ENCODE data around the gene ABLIM1.

Gene ABLIM1

DNA sequence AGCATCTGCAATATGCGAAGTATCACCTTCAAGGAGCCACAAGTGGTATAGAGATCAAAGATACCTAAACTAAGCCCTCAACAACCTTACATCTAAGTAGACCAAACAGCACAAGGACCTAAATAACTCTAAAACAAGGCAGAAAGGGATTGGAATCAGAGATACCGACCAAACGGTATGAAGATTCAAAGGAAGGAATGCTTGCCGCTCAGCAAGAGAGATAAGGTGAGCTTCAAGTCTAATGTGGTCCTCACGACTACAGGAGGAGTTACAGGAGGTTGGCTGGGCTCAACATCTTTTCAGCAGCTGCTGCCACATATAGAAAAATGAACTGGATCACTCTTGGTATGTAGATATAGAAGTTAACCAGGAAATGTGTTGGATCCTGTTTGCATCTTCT is 11.6 kb downstream of the ABLIM1 start:
- DNase-seq (ENCODE audit: low read depth): no peak

DNA sequence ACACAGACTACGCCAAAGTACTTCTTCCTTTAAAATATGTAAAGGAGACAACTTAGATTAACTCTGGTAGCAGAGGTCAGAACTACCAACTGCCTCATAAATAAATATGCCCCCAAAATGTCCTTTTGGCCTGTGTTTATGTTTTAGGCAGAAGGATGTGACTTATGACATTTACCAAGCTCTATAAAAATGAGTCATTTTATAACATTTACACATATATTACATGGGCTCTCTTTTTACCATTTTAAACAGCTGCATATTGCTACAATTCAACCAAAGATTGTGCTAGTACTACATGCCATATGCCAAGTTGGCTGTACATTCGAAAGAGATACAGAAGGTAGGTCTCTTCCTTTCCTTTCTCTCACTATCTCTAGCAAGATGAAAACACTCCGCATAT is 12.4 kb downstream of the ABLIM1 start:
- no peak for DNase-seq (ENCODE audit: low read depth)

DNA sequence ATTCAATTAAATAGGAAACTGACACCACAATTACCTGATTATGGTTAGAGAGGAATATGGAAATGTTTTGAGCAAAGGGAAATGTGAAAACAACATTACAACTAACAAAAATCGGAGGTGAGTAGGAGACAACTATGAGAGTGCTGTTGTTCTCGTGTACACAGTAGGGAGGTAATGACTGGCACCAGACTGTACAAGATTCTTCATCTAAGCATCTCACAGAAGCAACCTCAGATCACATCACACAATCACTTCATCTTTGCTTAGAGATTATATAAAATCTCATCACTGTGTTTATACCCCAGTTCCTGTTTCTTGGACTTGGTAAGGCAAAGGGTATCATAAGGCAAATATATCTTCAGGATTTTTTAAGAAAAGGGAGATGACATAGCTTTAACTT is 14.9 kb downstream of the ABLIM1 start:
- DNase-seq (ENCODE audit: low read depth): no peak

DNA sequence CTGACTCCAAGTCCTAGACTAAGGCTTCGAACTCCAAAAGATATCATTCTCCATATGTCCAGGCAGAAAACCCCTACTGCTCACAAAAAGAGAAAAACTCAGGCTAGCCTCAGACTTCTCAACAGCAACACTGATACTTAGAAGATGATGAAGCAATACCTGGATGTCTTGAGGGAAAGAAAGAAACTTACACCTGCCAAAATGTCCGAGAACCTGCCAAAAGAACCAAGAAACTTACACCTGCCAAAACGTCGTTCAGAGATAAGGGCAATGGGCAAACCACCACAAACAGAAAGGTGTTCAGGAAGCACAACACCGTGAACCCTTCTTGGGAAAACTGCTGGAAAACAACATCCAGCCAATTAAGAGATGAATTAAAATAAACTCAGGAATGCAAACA is 15.3 kb downstream of the ABLIM1 start:
- no peak for DNase-seq (ENCODE audit: low read depth)

- DNase-seq (ENCODE audit: low read depth): peak; percentile 92
Measured at GRCh38 chr10:114638821-114639625, 19.1 kb downstream of the ABLIM1 start.

DNA sequence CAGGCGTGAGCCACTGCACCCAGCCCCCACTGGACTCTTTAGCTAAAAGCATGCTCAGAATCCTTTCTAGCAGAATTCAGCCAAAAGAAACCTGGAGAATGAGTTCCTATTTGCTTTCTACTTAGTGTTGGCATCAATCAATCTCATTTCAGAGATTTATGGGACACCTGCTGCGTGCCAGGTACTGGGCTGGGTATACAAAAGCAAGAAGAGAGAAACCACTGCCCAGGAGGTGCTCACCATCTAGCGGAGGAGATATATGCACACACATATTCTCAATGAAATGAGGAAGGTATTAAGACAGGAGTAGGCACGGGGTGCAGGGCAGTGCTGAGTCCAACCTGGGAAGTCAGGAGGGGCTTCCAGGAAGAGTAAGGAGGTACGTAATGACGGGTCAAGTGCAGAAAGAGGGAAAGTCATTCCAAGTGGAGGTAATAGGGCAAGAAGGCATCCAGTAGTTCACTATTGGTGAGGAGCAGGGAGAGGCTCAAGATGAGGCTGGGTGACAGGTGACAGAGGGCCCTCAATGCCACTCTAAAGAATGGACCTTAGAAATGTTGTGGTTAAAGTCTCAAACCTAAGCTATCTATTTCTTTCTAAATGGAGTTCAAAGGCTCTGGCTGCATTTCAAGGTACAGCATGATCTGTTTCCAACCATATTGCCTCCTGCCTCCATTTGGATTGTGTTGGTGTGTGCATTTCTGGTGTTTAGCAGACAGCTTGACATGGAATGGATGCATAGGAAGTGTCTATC is 22.1 kb downstream of the ABLIM1 start:
- DNase-seq (ENCODE audit: low read depth): no peak

GRCh38 chr10:114635101-114635500 is 23.0 kb downstream of the ABLIM1 start:
- DNase-seq (ENCODE audit: low read depth): no peak

- DNase-seq (ENCODE audit: low read depth): peak; percentile 82
Measured at GRCh38 chr10:114634609-114634979, 23.5 kb downstream of the ABLIM1 start.

GRCh38 chr10:114632869-114633715 is 25.0 kb downstream of the ABLIM1 start:
- peak; percentile 54 for DNase-seq (ENCODE audit: low read depth)

DNA sequence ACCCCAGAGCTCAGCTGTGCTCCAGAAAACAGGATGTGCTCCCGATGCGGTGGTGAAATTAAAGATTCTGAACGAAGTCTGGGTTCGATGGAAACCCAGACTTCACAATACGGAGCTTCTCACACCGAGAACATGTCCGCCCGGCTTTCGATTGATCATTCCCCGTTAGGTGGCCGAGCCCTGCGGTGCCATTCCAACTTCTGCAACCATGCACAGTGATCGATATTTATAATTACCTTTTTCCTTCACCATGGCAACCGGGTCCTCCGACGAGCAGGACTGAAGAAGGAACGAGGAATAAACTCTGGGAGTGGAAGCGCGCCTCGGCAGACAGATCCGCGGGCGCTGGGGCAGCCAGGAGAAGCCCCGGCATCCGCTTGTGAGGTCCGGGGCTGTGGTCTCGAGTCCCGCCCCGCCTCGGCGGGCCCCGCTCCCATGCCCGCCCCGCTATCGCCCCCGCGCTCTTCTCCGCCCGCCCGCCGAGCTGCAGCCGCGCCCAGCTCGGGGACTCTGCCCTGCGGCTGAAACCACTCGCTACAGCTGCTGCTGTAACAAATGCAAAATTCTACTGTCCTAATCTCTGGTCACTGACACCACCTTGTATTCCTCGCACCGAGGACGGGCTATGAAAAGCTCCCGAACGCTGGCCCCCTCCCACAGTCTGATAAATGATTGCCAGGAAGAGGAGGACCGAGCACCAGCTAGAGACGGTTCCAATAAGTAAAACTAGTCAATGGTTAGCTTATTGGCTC is 26.2 kb downstream of the ABLIM1 start:
- DNase-seq (ENCODE audit: low read depth): no peak

- DNase-seq (ENCODE audit: low read depth): no peak
Measured at GRCh38 chr10:114631090-114631665, 26.9 kb downstream of the ABLIM1 start.

- no peak for DNase-seq (ENCODE audit: low read depth)
Measured at GRCh38 chr10:114629824-114630730, 28.0 kb downstream of the ABLIM1 start.

GRCh38 chr10:114629083-114629823 is 28.8 kb downstream of the ABLIM1 start:
- DNase-seq (ENCODE audit: low read depth): no peak

GRCh38 chr10:114628106-114628505 is 30.0 kb downstream of the ABLIM1 start:
- DNase-seq (ENCODE audit: low read depth): no peak

GRCh38 chr10:114626841-114627240 is 31.2 kb downstream of the ABLIM1 start:
- no peak for DNase-seq (ENCODE audit: low read depth)

- no peak for DNase-seq (ENCODE audit: low read depth)
Measured at GRCh38 chr10:114624951-114625780, 32.9 kb downstream of the ABLIM1 start.

DNA sequence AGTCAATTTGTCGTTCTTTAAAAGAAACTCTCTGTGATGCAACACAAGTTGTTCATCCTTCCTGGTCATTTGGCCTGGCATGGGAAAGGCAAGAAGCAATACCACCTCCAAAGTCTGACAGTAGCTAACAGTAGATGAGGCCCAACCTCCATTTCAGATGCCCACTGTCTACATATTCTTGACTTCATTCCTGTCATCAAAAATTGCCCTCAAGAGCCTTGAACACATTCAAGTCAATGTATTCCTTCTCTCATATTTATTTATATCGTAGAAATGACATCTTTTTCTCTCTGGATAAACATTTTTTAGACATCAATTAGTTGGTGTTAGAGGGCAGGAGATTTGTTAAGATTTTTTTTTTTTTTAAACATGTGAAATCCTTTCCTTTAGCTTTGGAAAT is 33.7 kb downstream of the ABLIM1 start:
- DNase-seq (ENCODE audit: low read depth): no peak

GRCh38 chr10:114623661-114624294 is 34.3 kb downstream of the ABLIM1 start:
- peak; percentile 57 for DNase-seq (ENCODE audit: low read depth)

Measured in GM04504 (cell line).